HG02588 (cell line): ENCODE data around the gene ERMN.
A peak's percentile ranks its signal among the peaks of the same experiment; 100 is the strongest.
"Not testable (repeated sequence)": the region's sequence is repeated elsewhere in the genome, so short reads cannot be mapped to it uniquely, and the experiment has no call there.

Experiments
- ATAC-seq: cut with Tn5 transposase; IDR thresholded peaks from one replicate; pipeline ENCODE4 v1.9.1; 2021; ENCODE audit warnings: mild to moderate bottlenecking, moderate library complexity; ENCODE audit not compliant: unreplicated experiment

The ERMN gene

GRCh38 chr2:157325786-157326185 lies at the start of gene ERMN:
Gene ERMN, minus strand, starts transcription at chr2:157325824. Its CDS starts 182 bp downstream, at chr2:157325642.
- no peak for ATAC-seq

- no peak for ATAC-seq
Measured at GRCh38 chr2:157375384-157375783, 49.8 kb upstream of the ERMN start.

GRCh38 chr2:157368508-157368907 lies 42.9 kb upstream of the ERMN start:
- not testable (repeated sequence) for ATAC-seq

- no peak for ATAC-seq
Measured at GRCh38 chr2:157367704-157368103, 42.1 kb upstream of the ERMN start.

- peak; percentile 86 for ATAC-seq
Measured at GRCh38 chr2:157364257-157364974, 38.8 kb upstream of the ERMN start.

GRCh38 chr2:157363612-157364101 lies 38.0 kb upstream of the ERMN start:
- ATAC-seq: peak; percentile 48

GRCh38 chr2:157362627-157363026 lies 37.0 kb upstream of the ERMN start:
- ATAC-seq: no peak

GRCh38 chr2:157361526-157361925 lies 35.9 kb upstream of the ERMN start:
- no peak for ATAC-seq

- ATAC-seq: peak; percentile 27
Measured at GRCh38 chr2:157359628-157360027, 34.0 kb upstream of the ERMN start.

- ATAC-seq: no peak
Measured at GRCh38 chr2:157355618-157356017, 30.0 kb upstream of the ERMN start.

- no peak for ATAC-seq
Measured at GRCh38 chr2:157349949-157350515, 24.4 kb upstream of the ERMN start.

GRCh38 chr2:157348291-157348921 lies 22.8 kb upstream of the ERMN start:
- ATAC-seq: no peak

GRCh38 chr2:157345647-157346389 lies 20.2 kb upstream of the ERMN start:
- no peak for ATAC-seq

- not testable (repeated sequence) for ATAC-seq
Measured at GRCh38 chr2:157341381-157341780, 15.8 kb upstream of the ERMN start.

- no peak for ATAC-seq
Measured at GRCh38 chr2:157339965-157340655, 14.5 kb upstream of the ERMN start.

GRCh38 chr2:157337978-157338377 lies 12.4 kb upstream of the ERMN start:
- no peak for ATAC-seq

- no peak for ATAC-seq
Measured at GRCh38 chr2:157336137-157337010, 10.8 kb upstream of the ERMN start.

GRCh38 chr2:157334797-157335196 lies 9.2 kb upstream of the ERMN start:
- no peak for ATAC-seq

- ATAC-seq: no peak
Measured at GRCh38 chr2:157334335-157334734, 8.7 kb upstream of the ERMN start.
